HUES48 (cell line): ENCODE measurements around the gene TGM3.

Source experiments
- H3K27ac ChIP-seq: one replicate; pipeline ENCODE4 v1.7.0; 2013; ENCODE audit warnings: low read depth, low read length, inconsistent platforms
- H3K27me3 ChIP-seq: 2 replicates; pipeline ENCODE4 v1.6.1; 2013; ENCODE audit warnings: mild to moderate bottlenecking, low read length; ENCODE audit not compliant: control insufficient read depth, insufficient read depth
- H3K36me3 ChIP-seq: 2 replicates; pipeline ENCODE4 v1.6.1; 2013; ENCODE audit warnings: low read length; ENCODE audit not compliant: control insufficient read depth, insufficient read depth
- H3K4me1 ChIP-seq: 2 replicates; pipeline ENCODE4 v1.6.1; 2013; ENCODE audit warnings: mild to moderate bottlenecking, low read length; ENCODE audit not compliant: control insufficient read depth, insufficient read depth
- H3K4me3 ChIP-seq: 2 replicates; pipeline ENCODE4 v1.5.1; 2013; ENCODE audit warnings: mild to moderate bottlenecking, low read depth, low read length
- H3K9ac ChIP-seq: 2 replicates; pipeline ENCODE4 v1.6.1; 2013; ENCODE audit warnings: mild to moderate bottlenecking, low read depth, low read length, moderate library complexity
- H3K9me3 ChIP-seq: 2 replicates; pipeline ENCODE4 v1.6.1; 2013; ENCODE audit warnings: low read length; ENCODE audit not compliant: control insufficient read depth, insufficient read depth

The TGM3 gene

GRCh38 chr20:2305029-2305428 is 9.2 kb downstream of the TGM3 start:
- H3K36me3 ChIP-seq: no peaks in the 10 kb centered on the region
- H3K9ac ChIP-seq: no peak overlapping the region
- 0 out of 2 replicates have a peak, but pooled peaks cover 5% of the 10 kb centered on the region for H3K4me1 ChIP-seq
- no peaks in the 10 kb centered on the region for H3K27me3 ChIP-seq
- no peaks in the 10 kb centered on the region for H3K9me3 ChIP-seq
- no peak overlapping the region for H3K4me3 ChIP-seq
- H3K27ac ChIP-seq: no peak overlapping the region

- Histone ChIP-seq H3K27me3 (no peaks in the 10 kb centered on the region), H3K27ac (no peak overlapping the region), H3K36me3 (no peaks in the 10 kb centered on the region), H3K9me3 (no peaks in the 10 kb centered on the region), H3K9ac (no peak overlapping the region), H3K4me1 (0 out of 2 replicates have a peak, but pooled peaks cover 5% of the 10 kb centered on the region), H3K4me3 (no peak overlapping the region)
These were observed 9.7 kb downstream of the TGM3 start for GRCh38 chr20:2305479-2305878.

GRCh38 chr20:2305946-2306345 is 10.1 kb downstream of the TGM3 start:
- Histone ChIP-seq H3K9ac (no peak overlapping the region), H3K27me3 (no peaks in the 10 kb centered on the region), H3K36me3 (no peaks in the 10 kb centered on the region), H3K9me3 (no peaks in the 10 kb centered on the region), H3K4me1 (0 out of 2 replicates have a peak, but pooled peaks cover 5% of the 10 kb centered on the region), H3K4me3 (no peak overlapping the region), H3K27ac (no peak overlapping the region)

GRCh38 chr20:2307136-2307535 is 11.3 kb downstream of the TGM3 start:
- no peaks in the 10 kb centered on the region for H3K36me3 ChIP-seq
- 0 out of 2 replicates have a peak, but pooled peaks cover 5% of the 10 kb centered on the region for H3K4me1 ChIP-seq
- no peak overlapping the region for H3K27ac ChIP-seq
- no peak overlapping the region for H3K9ac ChIP-seq
- no peak overlapping the region for H3K4me3 ChIP-seq
- no peaks in the 10 kb centered on the region for H3K27me3 ChIP-seq
- no peaks in the 10 kb centered on the region for H3K9me3 ChIP-seq

GRCh38 chr20:2311329-2311728 is 15.5 kb downstream of the TGM3 start:
- no peaks in the 10 kb centered on the region for H3K9me3 ChIP-seq
- no peaks in the 10 kb centered on the region for H3K36me3 ChIP-seq
- H3K4me3 ChIP-seq: no peak overlapping the region
- H3K27me3 ChIP-seq: no peaks in the 10 kb centered on the region
- no peaks in the 10 kb centered on the region for H3K4me1 ChIP-seq
- H3K27ac ChIP-seq: no peak overlapping the region
- no peak overlapping the region for H3K9ac ChIP-seq

- Histone ChIP-seq H3K36me3 (no peaks in the 10 kb centered on the region), H3K4me3 (no peak overlapping the region), H3K27me3 (no peaks in the 10 kb centered on the region), H3K27ac (no peak overlapping the region), H3K9me3 (no peaks in the 10 kb centered on the region), H3K4me1 (no peaks in the 10 kb centered on the region), H3K9ac (no peak overlapping the region)
These were observed 17.1 kb downstream of the TGM3 start for GRCh38 chr20:2312876-2313275.

GRCh38 chr20:2313316-2313715 is 17.5 kb downstream of the TGM3 start:
- Histone ChIP-seq H3K27me3 (no peaks in the 10 kb centered on the region), H3K36me3 (no peaks in the 10 kb centered on the region), H3K9me3 (no peaks in the 10 kb centered on the region), H3K4me3 (no peak overlapping the region), H3K27ac (no peak overlapping the region), H3K9ac (no peak overlapping the region), H3K4me1 (no peaks in the 10 kb centered on the region)

- H3K36me3 ChIP-seq: no peaks in the 10 kb centered on the region
- no peak overlapping the region for H3K27ac ChIP-seq
- H3K4me3 ChIP-seq: no peak overlapping the region
- H3K4me1 ChIP-seq: no peaks in the 10 kb centered on the region
- no peaks in the 10 kb centered on the region for H3K27me3 ChIP-seq
- H3K9ac ChIP-seq: no peak overlapping the region
- no peaks in the 10 kb centered on the region for H3K9me3 ChIP-seq
These were observed 19.1 kb downstream of the TGM3 start for GRCh38 chr20:2314759-2315439.

GRCh38 chr20:2315440-2315778 is 19.6 kb downstream of the TGM3 start:
- Histone ChIP-seq H3K27me3 (no peaks in the 10 kb centered on the region), H3K4me3 (no peak overlapping the region), H3K9me3 (no peaks in the 10 kb centered on the region), H3K4me1 (no peaks in the 10 kb centered on the region), H3K27ac (no peak overlapping the region), H3K9ac (no peak overlapping the region), H3K36me3 (no peaks in the 10 kb centered on the region)

- no peak overlapping the region for H3K27ac ChIP-seq
- H3K4me3 ChIP-seq: no peak overlapping the region
- no peaks in the 10 kb centered on the region for H3K9me3 ChIP-seq
- H3K9ac ChIP-seq: no peak overlapping the region
- no peaks in the 10 kb centered on the region for H3K36me3 ChIP-seq
- no peaks in the 10 kb centered on the region for H3K27me3 ChIP-seq
- no peaks in the 10 kb centered on the region for H3K4me1 ChIP-seq
These were observed 21.2 kb downstream of the TGM3 start for GRCh38 chr20:2316847-2317495.

GRCh38 chr20:2320813-2321658 is 25.2 kb downstream of the TGM3 start:
- Histone ChIP-seq H3K27me3 (no peaks in the 10 kb centered on the region), H3K27ac (no peak overlapping the region), H3K4me1 (no peaks in the 10 kb centered on the region), H3K4me3 (no peak overlapping the region), H3K9me3 (no peaks in the 10 kb centered on the region), H3K9ac (no peak overlapping the region), H3K36me3 (no peaks in the 10 kb centered on the region)
